SJCRH30 (cell line): Measurements from ENCODE around the gene INTS13. TPM values are rescaled to one million over a fixed set of nuclear protein-coding genes. Genes with fewer than 3 reads are reported as not detected.
"Not testable (repeated sequence)": the region's sequence is repeated elsewhere in the genome, so short reads cannot be mapped to it uniquely, and the experiment has no call there.

Experiments
- DNase-seq, 2 experiments: peaks; one replicate each; pipeline ENCODE4 v3.0.0-alpha.2; 2015 to 2020
- H3K27ac ChIP-seq: fragments of 250-450 bp; sonication (Bioruptor Pico); 2 replicates; pipeline ENCODE4 v1.5.1; 2020; ENCODE audit warnings: mild to moderate bottlenecking, moderate library complexity
- H3K27me3 ChIP-seq: fragments of 250-450 bp; sonication (Bioruptor Pico); 2 replicates; pipeline ENCODE4 v1.5.1; 2020; ENCODE audit warnings: mild to moderate bottlenecking, moderate library complexity
- H3K36me3 ChIP-seq: fragments of 250-450 bp; sonication (Bioruptor Pico); 2 replicates; pipeline ENCODE4 v1.5.1; 2020; ENCODE audit warnings: mild to moderate bottlenecking, moderate library complexity
- H3K4me1 ChIP-seq: fragments of 250-450 bp; sonication (Bioruptor Pico); 2 replicates; pipeline ENCODE4 v1.5.1; 2020; ENCODE audit warnings: mild to moderate bottlenecking, moderate library complexity
- H3K4me3 ChIP-seq: fragments of 250-450 bp; sonication (Bioruptor Pico); 2 replicates; pipeline ENCODE4 v1.5.1; 2020; ENCODE audit warnings: mild to moderate bottlenecking, moderate library complexity
- H3K9me3 ChIP-seq: fragments of 250-450 bp; sonication (Bioruptor Pico); replicated peaks from 2 replicates; pipeline ENCODE4 v1.5.1; 2020; ENCODE audit warnings: mild to moderate bottlenecking, moderate library complexity
- total RNA-seq: library from RNA; depleted of rRNA; stranded (reverse); fragments of >200 nt; shearing (Covaris generic); gene quantifications from 2 replicates; pipeline ENCODE4 v1.2.3, GENCODE V29; 2014; rRNA removed

INTS13 gene
- total RNA-seq, 1 experiment from 2014 or later, result 70.8 TPM

GRCh38 chr12:26869104-26869494 is 68.7 kb downstream of the INTS13 start:
- Histone ChIP-seq H3K36me3 (no peaks in the 10 kb centered on the region), H3K4me1 (peaks cover 19% of the 10 kb centered on the region), H3K27me3 (no peaks in the 10 kb centered on the region), H3K9me3 (no peaks in the 10 kb centered on the region; the same call in 1 of the 2 replicates), H3K27ac (no peak overlapping the region), H3K4me3 (no peak overlapping the region)
- no peak for DNase-seq

DNA sequence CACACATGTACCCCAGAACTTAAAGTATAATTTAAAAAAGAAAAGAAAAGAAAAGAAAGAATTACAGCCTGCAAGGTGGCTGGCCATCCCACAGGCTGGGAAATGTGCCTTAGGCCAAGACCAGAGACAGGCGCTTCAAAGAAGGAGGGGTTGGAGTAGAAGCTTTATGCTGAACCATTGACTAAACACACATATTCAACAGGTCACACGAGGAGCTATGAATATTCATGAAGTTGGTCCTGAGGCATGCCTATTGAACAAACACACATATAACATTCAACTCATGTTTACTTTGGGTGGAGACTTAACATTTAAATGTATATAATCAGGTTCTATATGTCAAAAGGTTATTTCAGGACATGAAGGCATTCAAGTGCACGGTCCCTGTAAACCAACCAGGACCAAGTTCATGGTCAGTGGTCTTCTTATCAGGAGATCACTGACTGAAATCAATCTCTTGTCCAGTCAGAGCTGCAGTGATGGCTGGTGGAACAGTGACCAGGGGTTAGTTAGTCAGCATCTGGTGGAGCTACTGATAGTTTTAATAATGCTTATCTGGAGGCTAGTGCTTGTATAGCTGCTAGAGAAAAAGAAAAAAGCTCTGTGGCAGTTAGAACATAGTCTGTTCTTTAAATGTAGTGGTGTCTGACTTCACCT is 69.2 kb downstream of the INTS13 start:
- Histone ChIP-seq H3K27me3 (no peaks in the 10 kb centered on the region), H3K9me3 (no peaks in the 10 kb centered on the region; the same call in 1 of the 2 replicates), H3K27ac (no peak overlapping the region), H3K4me3 (no peak overlapping the region), H3K36me3 (no peaks in the 10 kb centered on the region), H3K4me1 (peaks cover 15% of the 10 kb centered on the region)
- DNase-seq, result no peak

GRCh38 chr12:26867080-26867479 is 70.7 kb downstream of the INTS13 start:
- DNase-seq, result no peak
- Histone ChIP-seq H3K4me3 (no peak overlapping the region), H3K4me1 (peaks cover 15% of the 10 kb centered on the region), H3K9me3 (no peaks in the 10 kb centered on the region; the same call in 1 of the 2 replicates), H3K27ac (no peak overlapping the region), H3K36me3 (no peaks in the 10 kb centered on the region), H3K27me3 (no peaks in the 10 kb centered on the region)

GRCh38 chr12:26863515-26863914 is 74.3 kb downstream of the INTS13 start:
- H3K4me1 ChIP-seq, result no peaks in the 10 kb centered on the region
- H3K27ac ChIP-seq, result no peak overlapping the region
- H3K4me3 ChIP-seq, result no peak overlapping the region
- no peak for DNase-seq
- H3K27me3 ChIP-seq, result no peaks in the 10 kb centered on the region; the same call in 1 of the 2 replicates
- H3K36me3 ChIP-seq, result no peaks in the 10 kb centered on the region
- H3K9me3 ChIP-seq, result no peaks in the 10 kb centered on the region

DNA sequence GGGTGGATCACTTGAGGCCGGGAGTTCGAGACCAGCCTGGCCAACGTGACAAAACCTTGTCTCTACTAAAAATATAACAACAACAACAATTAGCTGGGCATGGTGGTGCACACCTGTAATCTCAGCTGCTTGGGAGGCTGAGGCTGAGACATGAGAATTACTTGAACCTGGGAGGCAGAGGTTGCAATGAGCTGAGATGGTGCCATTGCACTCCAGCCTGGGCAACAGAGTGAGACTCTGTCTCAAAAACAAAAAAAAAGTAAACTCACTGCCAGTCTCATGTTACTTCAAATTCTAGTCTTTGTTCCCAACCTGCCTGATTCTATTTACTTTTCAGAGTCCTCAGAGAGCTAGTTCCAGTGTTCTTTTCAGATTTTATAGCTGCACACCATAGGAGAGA is 75.0 kb downstream of the INTS13 start:
- not testable (repeated sequence) for H3K4me1 ChIP-seq, DNase-seq, H3K36me3 ChIP-seq, H3K4me3 ChIP-seq, H3K9me3 ChIP-seq, H3K27ac ChIP-seq, H3K27me3 ChIP-seq

- DNase-seq, result no peak
- Histone ChIP-seq H3K9me3 (no peaks in the 10 kb centered on the region), H3K4me3 (no peak overlapping the region), H3K27me3 (no peaks in the 10 kb centered on the region; the same call in 1 of the 2 replicates), H3K36me3 (no peaks in the 10 kb centered on the region), H3K4me1 (no peaks in the 10 kb centered on the region), H3K27ac (no peak overlapping the region)
Observed at GRCh38 chr12:26861690-26862089, 76.1 kb downstream of the INTS13 start.

- H3K27ac ChIP-seq, result no peak overlapping the region
Observed at GRCh38 chr12:26857465-26858176, 80.2 kb downstream of the INTS13 start.

GRCh38 chr12:26855337-26855736 is 82.4 kb downstream of the INTS13 start:
- DNase-seq, result no peak
- H3K36me3 ChIP-seq, result no peaks in the 10 kb centered on the region
- H3K4me3 ChIP-seq, result no peak overlapping the region
- no peaks in the 10 kb centered on the region for H3K9me3 ChIP-seq
- no peak overlapping the region for H3K27ac ChIP-seq
- H3K4me1 ChIP-seq, result no peaks in the 10 kb centered on the region
- H3K27me3 ChIP-seq, result no peaks in the 10 kb centered on the region; the same call in 1 of the 2 replicates

More at GRCh38 chr12:26857465-26858176, 80.2 kb downstream of the INTS13 start:
- no peak overlapping the region for H3K4me3 ChIP-seq
- no peaks in the 10 kb centered on the region for H3K36me3 ChIP-seq
- H3K9me3 ChIP-seq, result no peaks in the 10 kb centered on the region
- no peak for DNase-seq
- no peaks in the 10 kb centered on the region for H3K4me1 ChIP-seq
- H3K27me3 ChIP-seq, result no peaks in the 10 kb centered on the region; the same call in 1 of the 2 replicates

Other genes with a start within 250 kb of the INTS13 start
- gene ITPR2, start 104.8 kb downstream of the INTS13 start, total RNA-seq, result 7.8 and 8.7 TPM in 2 replicates
- gene FGFR1OP2, start 489 bp upstream of the INTS13 start, total RNA-seq, result 53.1 and 56.3 TPM in 2 replicates
- 22.2 and 32.0 TPM in 2 replicates for gene TM7SF3, start 76.4 kb upstream of the INTS13 start, total RNA-seq
- 82.9 and 85.4 TPM in 2 replicates for gene MED21, start 84.6 kb upstream of the INTS13 start, total RNA-seq
- gene C12orf71, start 144.6 kb upstream of the INTS13 start, total RNA-seq, result not detected in 2 replicates